A549 (cell line): ENCODE measurements around the gene BANK1.

Source experiments
- CHD4 ChIP-seq: fragments of 200-600 bp; sonication (generic); IDR thresholded peaks from 2 replicates; pipeline ENCODE4 v1.6.1; 2016; ENCODE audit warnings: antibody characterized with exemption, mild to moderate bottlenecking, borderline replicate concordance
- CTCF ChIP-seq: fragments of >200 bp; sonication (Bioruptor Twin); formaldehyde crosslinking; IDR thresholded peaks from 3 replicates; pipeline ENCODE4 v1.5.1; 2016
- EP300 ChIP-seq, 2 experiments: fragments of >200 bp; sonication (Bioruptor Twin); formaldehyde crosslinking; IDR thresholded peaks; 2 replicates in 1 of 2; 3 replicates in 1 of 2; pipeline ENCODE4 v1.6.1; 2016 to 2017
- POLR2A ChIP-seq: IDR thresholded peaks from 2 replicates; pipeline ENCODE4 v1.6.1; 2012; ENCODE audit warnings: mild to moderate bottlenecking, low read length

GRCh38 chr4:101960431-101960830 is 169.9 kb downstream of the BANK1 start:
- no peak for TF ChIP-seq POLR2A
- no peak for TF ChIP-seq CTCF
- no peak for TF ChIP-seq EP300 (IDR thresholded peaks at IDR 0.05)
- no peak for TF ChIP-seq CHD4
